ENCODE data around the gene CYP46A1.

DNA sequence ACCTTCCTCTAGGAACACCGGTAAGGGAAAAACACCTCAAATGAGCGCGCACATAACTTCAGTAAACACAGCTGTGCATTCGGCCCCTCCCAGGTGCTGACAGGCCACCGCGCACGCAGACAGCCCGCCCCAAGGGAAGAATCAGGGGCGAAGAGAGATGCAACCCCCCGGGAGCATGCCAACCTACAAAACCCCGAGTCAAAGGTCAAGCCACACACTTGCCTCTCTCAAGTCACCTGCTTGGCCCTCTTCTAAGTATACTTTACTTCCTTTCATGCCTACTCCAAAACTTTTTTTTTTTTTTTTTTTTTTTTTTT is 2.3 kb upstream of the CYP46A1 start:
- TF ChIP-seq, protein P1, sequence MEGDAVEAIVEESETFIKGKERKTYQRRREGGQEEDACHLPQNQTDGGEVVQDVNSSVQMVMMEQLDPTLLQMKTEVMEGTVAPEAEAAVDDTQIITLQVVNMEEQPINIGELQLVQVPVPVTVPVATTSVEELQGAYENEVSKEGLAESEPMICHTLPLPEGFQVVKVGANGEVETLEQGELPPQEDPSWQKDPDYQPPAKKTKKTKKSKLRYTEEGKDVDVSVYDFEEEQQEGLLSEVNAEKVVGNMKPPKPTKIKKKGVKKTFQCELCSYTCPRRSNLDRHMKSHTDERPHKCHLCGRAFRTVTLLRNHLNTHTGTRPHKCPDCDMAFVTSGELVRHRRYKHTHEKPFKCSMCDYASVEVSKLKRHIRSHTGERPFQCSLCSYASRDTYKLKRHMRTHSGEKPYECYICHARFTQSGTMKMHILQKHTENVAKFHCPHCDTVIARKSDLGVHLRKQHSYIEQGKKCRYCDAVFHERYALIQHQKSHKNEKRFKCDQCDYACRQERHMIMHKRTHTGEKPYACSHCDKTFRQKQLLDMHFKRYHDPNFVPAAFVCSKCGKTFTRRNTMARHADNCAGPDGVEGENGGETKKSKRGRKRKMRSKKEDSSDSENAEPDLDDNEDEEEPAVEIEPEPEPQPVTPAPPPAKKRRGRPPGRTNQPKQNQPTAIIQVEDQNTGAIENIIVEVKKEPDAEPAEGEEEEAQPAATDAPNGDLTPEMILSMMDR (IDR thresholded peaks at IDR 0.05; ENCODE audit: low read length): no peak
- TF ChIP-seq EZH2 (IDR thresholded peaks at IDR 0.05; ENCODE audit: borderline replicate concordance, low read length): no peak
